GM12891 (cell line): ENCODE data around the gene HS6ST2.

Source experiments
- DNase-seq: peaks from one replicate; pipeline ENCODE4 v3.0.0; 2011; ENCODE audit warnings: low spot score; ENCODE audit not compliant: insufficient read length
- FAIRE-seq: peaks from 2 replicates; lab custom pipeline; 2011; peaks lifted over from hg19 to GRCh38; lab: Jason Lieb, UNC
- PAX5 ChIP-seq: IDR thresholded peaks from 2 replicates; pipeline ENCODE4 v1.6.1; 2011; ENCODE audit warnings: low read length, moderate library complexity, mild to moderate bottlenecking; ENCODE audit not compliant: insufficient read depth, severe bottlenecking
- POLR2A ChIP-seq: IDR thresholded peaks from 2 replicates; pipeline ENCODE4 v1.6.1; 2011; ENCODE audit warnings: low read depth, low read length, control low read depth
- POLR2AphosphoS5 ChIP-seq: IDR thresholded peaks from 2 replicates; pipeline ENCODE4 v1.6.1; 2011; ENCODE audit warnings: low read depth, low read length, control low read depth
- POU2F2 ChIP-seq: IDR thresholded peaks from 2 replicates; pipeline ENCODE4 v1.6.1; 2011; ENCODE audit warnings: low read depth, mild to moderate bottlenecking, control low read depth, low read length, moderate library complexity
- SPI1 ChIP-seq: IDR thresholded peaks from 2 replicates; pipeline ENCODE4 v1.6.1; 2011; ENCODE audit warnings: low read depth, low read length, control low read depth
- TAF1 ChIP-seq: IDR thresholded peaks from 2 replicates; pipeline ENCODE4 v1.6.1; 2011; ENCODE audit warnings: low read depth, low read length, control low read depth

The HS6ST2 gene

DNA sequence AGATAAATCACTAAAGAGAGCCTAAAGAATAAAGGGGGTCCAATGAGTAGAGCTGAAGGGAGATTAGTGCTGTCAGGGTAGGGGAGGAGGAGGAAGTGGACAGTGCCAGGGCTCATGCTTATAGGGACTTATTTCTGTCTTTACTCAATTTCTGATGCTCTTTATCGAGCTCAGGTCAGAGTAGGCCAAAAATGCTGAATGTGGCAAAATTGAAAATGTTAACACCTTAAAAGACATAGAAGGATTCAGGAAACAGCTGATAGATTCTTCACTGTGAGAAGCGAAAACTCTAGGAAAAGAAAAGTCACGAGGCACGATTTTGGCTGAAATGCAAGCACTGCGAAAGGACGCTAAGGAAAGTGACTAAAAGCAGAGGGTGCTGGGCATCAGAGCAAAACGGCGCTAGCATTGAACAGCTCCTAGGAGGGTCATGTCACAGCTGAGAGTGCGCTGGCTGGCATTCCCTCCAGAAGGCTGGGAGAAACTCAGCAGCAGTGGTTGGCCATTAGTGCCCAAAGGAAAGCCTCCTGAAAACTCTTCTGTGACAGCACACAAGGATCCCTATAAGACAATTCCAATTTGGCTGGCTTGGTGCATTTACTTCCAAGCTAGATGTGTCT, 150.9 kb downstream of the HS6ST2 start:
- DNase-seq (no peak), FAIRE-seq (no peak)
- TF ChIP-seq POLR2A (no peak), POLR2AphosphoS5 (no peak), POU2F2 (no peak), PAX5 (no peak), SPI1 (no peak), TAF1 (no peak)

DNA sequence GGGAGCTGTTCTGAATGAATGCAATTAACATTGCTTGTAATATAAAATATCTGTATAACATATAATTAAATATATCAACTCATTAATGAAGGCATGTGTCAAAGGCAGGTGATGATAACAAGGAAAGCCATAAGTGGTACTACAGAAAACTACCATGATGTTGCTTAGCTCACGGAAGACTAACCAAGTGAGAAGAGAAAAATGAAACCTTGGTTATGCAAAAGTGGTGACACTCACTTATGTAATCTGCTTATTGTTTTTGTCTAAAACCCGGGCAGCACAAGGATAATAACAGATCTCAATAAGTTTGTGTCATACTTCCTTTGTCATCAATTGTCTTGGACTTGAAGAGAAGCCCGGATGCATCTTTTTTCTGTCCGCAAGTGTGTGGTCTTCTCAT, 156.4 kb downstream of the HS6ST2 start:
- DNase-seq (no peak), FAIRE-seq (no peak)
- TF ChIP-seq POLR2AphosphoS5, result no peak
- TF ChIP-seq TAF1, result no peak
- no peak for TF ChIP-seq POLR2A
- TF ChIP-seq POU2F2, result no peak
- TF ChIP-seq PAX5, result no peak
- TF ChIP-seq SPI1, result no peak

DNA sequence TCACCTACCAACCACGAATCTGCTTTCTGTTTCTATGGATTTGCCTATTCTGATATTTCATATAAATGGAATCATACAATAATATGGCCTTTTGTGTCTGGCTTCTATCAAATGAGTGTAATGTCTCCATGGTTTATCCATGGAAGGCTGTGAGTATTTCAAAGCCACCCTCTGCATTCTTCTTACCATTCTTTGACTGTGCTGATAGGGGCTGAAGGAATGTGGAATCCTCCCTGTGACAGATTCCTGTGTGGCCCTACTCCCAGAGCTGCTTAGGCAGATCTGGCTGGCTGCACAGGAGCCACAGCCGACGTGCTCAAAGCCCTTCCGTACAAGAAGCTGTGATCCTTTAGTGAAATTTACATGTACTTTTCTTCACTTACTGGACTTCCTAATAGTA, 163.2 kb downstream of the HS6ST2 start:
- DNase-seq (no peak), FAIRE-seq (no peak)
- no peak for TF ChIP-seq POLR2A
- no peak for TF ChIP-seq SPI1
- no peak for TF ChIP-seq PAX5
- TF ChIP-seq TAF1, result no peak
- TF ChIP-seq POU2F2, result no peak
- TF ChIP-seq POLR2AphosphoS5, result no peak

- no peak for FAIRE-seq
- TF ChIP-seq POU2F2 (no peak), POLR2A (no peak), PAX5 (no peak), POLR2AphosphoS5 (no peak), SPI1 (no peak), TAF1 (no peak)
These were observed 166.7 kb downstream of the HS6ST2 start for GRCh38 chrX:132791714-132792113.

DNA sequence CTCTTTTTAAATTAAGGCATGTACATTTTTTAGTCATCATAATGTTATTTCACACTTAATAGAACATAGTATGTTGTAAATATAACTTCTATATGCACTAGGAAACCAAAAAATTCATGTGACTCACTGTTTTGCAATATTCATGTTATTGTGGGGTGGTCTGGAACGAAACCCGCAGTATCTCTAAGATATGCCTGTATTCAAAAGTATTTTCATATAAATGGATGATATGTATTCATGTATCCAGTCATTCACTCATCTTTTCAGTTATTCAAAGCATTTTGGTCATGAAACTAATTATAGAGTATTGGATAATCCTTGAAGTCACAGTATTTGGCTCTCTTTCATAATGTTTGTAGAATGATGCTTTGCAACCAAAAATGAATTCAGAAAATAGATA, 168.1 kb downstream of the HS6ST2 start:
- TF ChIP-seq POLR2A (no peak), POLR2AphosphoS5 (no peak), SPI1 (no peak), POU2F2 (no peak), TAF1 (no peak), PAX5 (no peak)
- FAIRE-seq (no peak), DNase-seq (no peak)

More at GRCh38 chrX:132791714-132792113, 166.7 kb downstream of the HS6ST2 start:
- no peak for DNase-seq

DNA sequence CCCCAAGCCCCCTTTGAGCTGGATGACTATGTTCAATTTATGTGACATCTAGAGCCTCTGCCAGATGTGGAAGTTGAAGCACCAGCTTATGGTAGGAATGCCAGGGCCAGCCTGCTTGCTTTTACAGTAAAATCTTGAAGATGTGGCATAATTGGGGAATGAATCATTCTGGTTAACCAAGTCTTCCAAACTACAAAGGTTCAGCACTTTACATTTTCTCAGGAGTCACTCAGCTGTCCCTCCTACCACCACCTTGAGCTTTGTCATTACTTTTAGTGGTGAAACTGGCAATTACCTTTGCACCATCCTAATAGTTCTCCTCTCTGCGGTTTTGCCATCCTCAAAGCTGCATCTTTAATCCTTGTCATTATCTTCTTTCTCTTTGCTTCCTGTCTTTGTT, 172.2 kb downstream of the HS6ST2 start:
- no peak for DNase-seq
- FAIRE-seq, result no peak
- TF ChIP-seq POU2F2 (no peak), POLR2AphosphoS5 (no peak), PAX5 (no peak), SPI1 (no peak), TAF1 (no peak), POLR2A (no peak)

DNA sequence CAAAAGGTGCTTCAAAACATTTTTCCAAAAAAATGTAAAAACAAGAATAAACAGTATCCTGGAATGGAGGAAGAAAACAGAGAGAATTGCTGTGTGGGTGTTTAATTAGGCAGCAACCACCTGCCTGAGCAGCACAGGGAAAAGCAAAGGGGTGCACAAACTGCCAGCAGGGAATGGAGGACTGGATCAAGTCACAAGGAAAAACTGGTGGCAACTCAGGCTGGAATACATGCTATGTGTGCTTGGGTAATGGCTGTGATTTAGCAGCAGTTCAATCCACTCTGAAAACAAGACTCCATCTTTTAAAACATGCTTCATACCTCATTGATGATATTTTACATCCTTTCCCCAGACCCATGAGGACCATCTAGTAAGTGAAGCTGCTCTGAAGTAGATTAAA, 179.5 kb downstream of the HS6ST2 start:
- no peak for TF ChIP-seq POLR2A
- FAIRE-seq (no peak), DNase-seq (no peak)

DNA sequence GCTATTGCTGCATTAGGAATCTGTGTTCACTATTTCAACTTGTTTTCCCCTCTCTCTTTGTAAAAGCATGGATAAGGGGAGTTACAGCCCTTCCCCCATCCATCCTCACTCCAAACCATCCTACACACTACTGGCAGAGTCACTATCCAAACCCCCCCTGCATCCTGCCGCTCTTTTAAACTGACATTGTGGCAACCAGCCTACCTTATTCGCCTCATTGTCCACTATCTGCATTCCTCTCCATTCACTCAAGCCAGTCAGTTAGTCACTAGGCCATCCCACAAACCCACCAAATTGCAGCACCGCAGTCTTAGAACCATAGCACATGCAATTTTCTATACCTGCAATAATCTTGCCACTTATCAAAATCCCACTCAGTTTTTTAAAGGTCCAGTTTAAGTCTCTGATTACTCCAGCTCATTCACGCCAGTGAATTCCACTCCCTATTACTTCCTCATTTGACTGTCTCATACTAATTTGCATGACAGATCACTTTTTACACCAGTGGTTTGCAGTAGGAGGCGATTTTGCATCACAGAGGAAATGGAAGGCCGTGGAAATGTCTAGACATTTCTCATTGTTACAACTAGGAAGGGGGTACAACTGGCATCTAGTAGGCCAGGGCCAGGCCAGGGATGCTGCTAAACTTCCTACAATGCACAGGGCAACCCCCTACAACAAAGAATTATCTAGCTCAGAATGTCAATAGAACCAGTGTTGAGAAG, 181.8 kb downstream of the HS6ST2 start:
- TF ChIP-seq POU2F2 (no peak), POLR2A (no peak), SPI1 (no peak), POLR2AphosphoS5 (no peak), PAX5 (no peak), TAF1 (no peak)
- no peak for DNase-seq
- FAIRE-seq, result no peak

GRCh38 chrX:132775263-132775823, 183.1 kb downstream of the HS6ST2 start:
- TF ChIP-seq SPI1, result no peak
- TF ChIP-seq TAF1, result no peak
- TF ChIP-seq POU2F2, result no peak
- no peak for TF ChIP-seq PAX5
- no peak for TF ChIP-seq POLR2AphosphoS5
- no peak for FAIRE-seq
- no peak for DNase-seq
